Adrenal gland (tissue), 12 donors: ENCODE results near the gene RASSF7. TPM values are rescaled to one million over a fixed set of nuclear protein-coding genes. Genes with fewer than 3 reads are reported as not detected.

Experiments
- DNase-seq, 7 donors: peaks; one replicate each; pipeline ENCODE4 v3.0.0-alpha.2; 2019 to 2020
- H3K27ac ChIP-seq, 5 donors: fragments of 200-600 bp; sonication (generic) in 4 of 5; 1 replicate in 3 of 5; 2 replicates in 2 of 5; pipeline versions ENCODE4 v1.5.1 to v1.8.0; 2016 to 2020; ENCODE audit warnings: mild to moderate bottlenecking in 1 of 5
- H3K27me3 ChIP-seq: fragments of 200-600 bp; 2 replicates; pipeline ENCODE4 v1.8.0; 2021
- H3K36me3 ChIP-seq, 2 donors: fragments of 200-600 bp; replicated peaks in 1 of 2; 1 replicate in 1 of 2; 2 replicates in 1 of 2; pipeline versions ENCODE4 v1.5.1 to v1.8.0; 2018 to 2022
- H3K4me1 ChIP-seq, 2 donors: fragments of 200-600 bp; replicated peaks in 1 of 2; 1 replicate in 1 of 2; 2 replicates in 1 of 2; pipeline versions ENCODE4 v1.5.1 to v1.8.0; 2018 to 2021
- H3K4me3 ChIP-seq, 4 donors: fragments of 200-600 bp; sonication (generic) in 3 of 4; one replicate each; pipeline ENCODE4 v1.5.1; 2016 to 2018
- H3K9me3 ChIP-seq, 3 donors: fragments of 200-600 bp; sonication (generic) in 1 of 3; replicated peaks in 1 of 3; 1 replicate in 2 of 3; 2 replicates in 1 of 3; pipeline versions ENCODE4 v1.5.1 to v1.8.0; 2016 to 2021
- CTCF ChIP-seq, 6 experiments: fragments of 450-650 bp in 4 of 6; fragments of 200-600 bp in 2 of 6; sonication (generic) in 1 of 6; IDR thresholded peaks; 1 replicate in 5 of 6; 2 replicates in 1 of 6; pipeline versions ENCODE4 v1.5.1 to v1.8.0; 2016 to 2021; ENCODE audit warnings: antibody characterized with exemption in 6 of 6, mild to moderate bottlenecking in 2 of 6, moderate library complexity in 1 of 6
- POLR2A ChIP-seq, 2 donors: fragments of 450-650 bp; IDR thresholded peaks; one replicate each; pipeline ENCODE4 v1.6.1; 2017; ENCODE audit warnings: antibody characterized with exemption in 2 of 2, mild to moderate bottlenecking in 2 of 2, moderate library complexity in 1 of 2
- WGBS, 4 donors: extraction: QIAGEN DNeasy Blood & Tissue Kit in 2 of 4; methylation state at CpG; one replicate each; pipeline versions ENCODE4 v1.1.5 to v1.1.7; 2013 to 2017; 5-methylcytosine and 5-hydroxymethylcytosine counted together
- intact Hi-C, 2 donors: fragments of 100-400 bp; cut with DNase I; formaldehyde crosslinking; loops; one replicate each; pipeline versions ENCODE4 v1.14.1 to v1.15.0; 2022 to 2023
- polyA plus RNA-seq, 3 donors: library from polyadenylated mRNA; stranded (reverse); fragments of 200-250 nt in 2 of 3; fragments of 350-450 nt in 1 of 3; fragmentation: Illumina TruSeq in 1 of 3; extraction: RNeasy Lipid Tissue Mini Kit (QIAGEN cat#74804) in 1 of 3; gene quantifications; one replicate each; pipeline ENCODE4 v1.2.3, GENCODE V29; 2013 to 2014
- total RNA-seq, 9 donors: library from RNA; depleted of rRNA in 4 of 9; stranded (reverse); fragments of >200 nt in 4 of 9; fragments of 120-200 nt in 1 of 9; fragmentation: NEBNext Ultra II Directional in 1 of 9; extraction: Animal tissue kit (Norgen Biotek cat#: 25700) in 1 of 9; gene quantifications; one replicate each; pipeline versions ENCODE4 v1.1.0 to v1.2.4, GENCODE V29; 2013 to 2023
- donor health status: healthy with polysubstance abuse.
- donor health status: Bipolar disorder and iron deficiency.
- donor health status: DM: yes; HTN: yes; CAD: no.
- donor health status: DM: no; HTN: no; CAD: no.
- donor health status: DM: no; HTN: no; CAD: no.
- donor health status: DM: yes; HTN: yes; CAD: no.

Gene RASSF7
- total and polyA plus RNA-seq, 12 donors = 0.33 to 19.9 (median 7.8) TPM

- Histone ChIP-seq H3K4me1 (peaks cover 12 to 23% of the 10 kb centered on the region in 2 donors), H3K27ac (no peak overlapping the region), H3K9me3 (no peaks in the 10 kb centered on the region), H3K4me3 (no peak overlapping the region), H3K27me3 (no peaks in the 10 kb centered on the region), H3K36me3 (no peaks in the 10 kb centered on the region)
- WGBS, 4 donors = 91 to 95% (median 93%) methylated on average over 10 to 12 of the region's 12 CpGs
- TF ChIP-seq CTCF (IDR thresholded peaks at IDR 0.05) (no peak), POLR2A (IDR thresholded peaks at IDR 0.05) (no peak)
- intact Hi-C loops = no loop called here
- no peak for DNase-seq
These were observed 3.2 kb downstream of the RASSF7 start for GRCh38 chr11:563812-564578.

GRCh38 chr11:565921-566509 is 5.2 kb downstream of the RASSF7 start:
- no peak for TF ChIP-seq CTCF (IDR thresholded peaks at IDR 0.05)
- no peak for TF ChIP-seq POLR2A (IDR thresholded peaks at IDR 0.05)
- WGBS, 4 donors = 86 to 91% (median 88%) methylated on average over 3 to 12 of the region's 12 CpGs
- intact Hi-C loops = no loop called here

GRCh38 chr11:567011-567628 is 6.3 kb downstream of the RASSF7 start:
- intact Hi-C loops = no loop called here
- H3K36me3 ChIP-seq = no peaks in the 10 kb centered on the region
- H3K4me1 ChIP-seq = peaks cover 7 to 12% of the 10 kb centered on the region in 2 donors
- H3K9me3 ChIP-seq = no peaks in the 10 kb centered on the region
- no peak for TF ChIP-seq CTCF (IDR thresholded peaks at IDR 0.05)
- TF ChIP-seq POLR2A (IDR thresholded peaks at IDR 0.05) = no peak
- no peak overlapping the region for H3K4me3 ChIP-seq
- no peak for DNase-seq
- no peaks in the 10 kb centered on the region for H3K27me3 ChIP-seq
- no peak overlapping the region for H3K27ac ChIP-seq
- WGBS, 4 donors = 93 to 100% (median 97%) methylated on average over 2 to 18 of the region's 18 CpGs

More at GRCh38 chr11:565921-566509, 5.2 kb downstream of the RASSF7 start:
- H3K36me3 ChIP-seq = no peaks in the 10 kb centered on the region
- DNase-seq = no peak
- H3K9me3 ChIP-seq = no peaks in the 10 kb centered on the region
- no peak overlapping the region for H3K4me3 ChIP-seq
- no peak overlapping the region for H3K27ac ChIP-seq
- no peaks in the 10 kb centered on the region for H3K27me3 ChIP-seq
- H3K4me1 ChIP-seq = peaks cover 12 to 20% of the 10 kb centered on the region in 2 donors

- H3K27me3 ChIP-seq = no peaks in the 10 kb centered on the region
- no peak for DNase-seq
- no peaks in the 10 kb centered on the region for H3K9me3 ChIP-seq
- intact Hi-C loops = no loop called here
- H3K4me3 ChIP-seq = peak overlapping the region in 3 of 4 donors; percentile 13 to 85 (median 56)
- peaks cover 7 to 12% of the 10 kb centered on the region in 2 donors for H3K4me1 ChIP-seq
- H3K36me3 ChIP-seq = no peaks in the 10 kb centered on the region
- TF ChIP-seq CTCF (IDR thresholded peaks at IDR 0.05) (no peak), POLR2A (IDR thresholded peaks at IDR 0.05) (no peak)
- H3K27ac ChIP-seq = peak overlapping the region in 2 of 5 donors; percentile 65 to 79
- 25 to 55% (median 32%) methylated on average over 17 to 41 of the region's 41 CpGs; no CpG with 5 or more reads in 1 of the 4 donors for WGBS, 4 donors
These were observed 7.0 kb downstream of the RASSF7 start for GRCh38 chr11:567629-568292.
